Measurements from ENCODE around the gene SV2B.

- TF ChIP-seq, protein P1, sequence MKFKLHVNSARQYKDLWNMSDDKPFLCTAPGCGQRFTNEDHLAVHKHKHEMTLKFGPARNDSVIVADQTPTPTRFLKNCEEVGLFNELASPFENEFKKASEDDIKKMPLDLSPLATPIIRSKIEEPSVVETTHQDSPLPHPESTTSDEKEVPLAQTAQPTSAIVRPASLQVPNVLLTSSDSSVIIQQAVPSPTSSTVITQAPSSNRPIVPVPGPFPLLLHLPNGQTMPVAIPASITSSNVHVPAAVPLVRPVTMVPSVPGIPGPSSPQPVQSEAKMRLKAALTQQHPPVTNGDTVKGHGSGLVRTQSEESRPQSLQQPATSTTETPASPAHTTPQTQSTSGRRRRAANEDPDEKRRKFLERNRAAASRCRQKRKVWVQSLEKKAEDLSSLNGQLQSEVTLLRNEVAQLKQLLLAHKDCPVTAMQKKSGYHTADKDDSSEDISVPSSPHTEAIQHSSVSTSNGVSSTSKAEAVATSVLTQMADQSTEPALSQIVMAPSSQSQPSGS (CRISPR knock-in tag; IDR thresholded peaks at IDR 0.05; ENCODE audit: borderline replicate concordance, low read depth): no peak
- TF ChIP-seq, protein P2, sequence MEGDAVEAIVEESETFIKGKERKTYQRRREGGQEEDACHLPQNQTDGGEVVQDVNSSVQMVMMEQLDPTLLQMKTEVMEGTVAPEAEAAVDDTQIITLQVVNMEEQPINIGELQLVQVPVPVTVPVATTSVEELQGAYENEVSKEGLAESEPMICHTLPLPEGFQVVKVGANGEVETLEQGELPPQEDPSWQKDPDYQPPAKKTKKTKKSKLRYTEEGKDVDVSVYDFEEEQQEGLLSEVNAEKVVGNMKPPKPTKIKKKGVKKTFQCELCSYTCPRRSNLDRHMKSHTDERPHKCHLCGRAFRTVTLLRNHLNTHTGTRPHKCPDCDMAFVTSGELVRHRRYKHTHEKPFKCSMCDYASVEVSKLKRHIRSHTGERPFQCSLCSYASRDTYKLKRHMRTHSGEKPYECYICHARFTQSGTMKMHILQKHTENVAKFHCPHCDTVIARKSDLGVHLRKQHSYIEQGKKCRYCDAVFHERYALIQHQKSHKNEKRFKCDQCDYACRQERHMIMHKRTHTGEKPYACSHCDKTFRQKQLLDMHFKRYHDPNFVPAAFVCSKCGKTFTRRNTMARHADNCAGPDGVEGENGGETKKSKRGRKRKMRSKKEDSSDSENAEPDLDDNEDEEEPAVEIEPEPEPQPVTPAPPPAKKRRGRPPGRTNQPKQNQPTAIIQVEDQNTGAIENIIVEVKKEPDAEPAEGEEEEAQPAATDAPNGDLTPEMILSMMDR (IDR thresholded peaks at IDR 0.05): no peak
- TF ChIP-seq NR2C2 (CRISPR knock-in tag; IDR thresholded peaks at IDR 0.05) (no peak), SP1 (CRISPR knock-in tag; conservative IDR thresholded peaks at IDR 0.05) (no peak), ZNF121 (CRISPR knock-in tag; IDR thresholded peaks at IDR 0.05) (no peak), ETV6 (CRISPR knock-in tag; IDR thresholded peaks at IDR 0.05) (no peak), MLX (CRISPR knock-in tag; IDR thresholded peaks at IDR 0.05) (no peak)
Measured at GRCh38 chr15:91148243-91148642, 48.2 kb downstream of the SV2B start.

Data from WTC11 (cell line).